ENCODE measurements around the gene NKAPL. TPM values are rescaled to one million over a fixed set of nuclear protein-coding genes. Genes with fewer than 3 reads are reported as not detected.

Gene NKAPL
- total and polyA plus RNA-seq, 7 donors: 5.0 to 27.3 (median 8.1) TPM

- Histone ChIP-seq H3K4me3 (peak overlapping the region; percentile 53), H3K27ac (no peak overlapping the region), H3K27me3 (ENCODE audit: insufficient read depth in 3 of 3, low read length in 2 of 3) (peaks cover 3 to 72% (median 21%) of the 10 kb centered on the region in 3 donors), H3K4me1 (peaks cover 13% of the 10 kb centered on the region), H3K36me3 (ENCODE audit: insufficient read depth in 1 of 2, low read depth in 1 of 2) (no peaks in the 10 kb centered on the region), H3K9me3 (no peaks in the 10 kb centered on the region)
- ATAC-seq: no peak
- intact Hi-C loops (cut with DNase I): no loop called here
- 16 to 21% (median 20%) methylated on average over 2 of the region's 2 CpGs for WGBS, 3 donors
- TF ChIP-seq CTCF (IDR thresholded peaks at IDR 0.05): no peak
- no peak for DNase-seq
Observed at GRCh38 chr6:28213213-28213523, 45.9 kb upstream of the NKAPL start.

GRCh38 chr6:28215425-28215824 is 43.7 kb upstream of the NKAPL start:
- Histone ChIP-seq H3K27ac (no peak overlapping the region), H3K9me3 (no peaks in the 10 kb centered on the region), H3K4me3 (no peak overlapping the region), H3K4me1 (peaks cover 19% of the 10 kb centered on the region), H3K36me3 (ENCODE audit: insufficient read depth in 1 of 2, low read depth in 1 of 2) (no peaks in the 10 kb centered on the region), H3K27me3 (ENCODE audit: insufficient read depth in 3 of 3, low read length in 2 of 3) (peaks cover 3 to 50% (median 14%) of the 10 kb centered on the region in 3 donors)
- ATAC-seq: no peak
- intact Hi-C loops (cut with DNase I): loop anchor here in 1 of 2 donors (5.0 kb wide), 1 partner anchor 37 kb away; the partner anchor contains the start of gene ZKSCAN4
- TF ChIP-seq CTCF (IDR thresholded peaks at IDR 0.05): no peak
- no peak for DNase-seq
- WGBS, 3 donors: 30 to 45% (median 32%) methylated on average over 8 of the region's 8 CpGs

- Histone ChIP-seq H3K27ac (peak overlapping the region; percentile 90), H3K4me1 (peaks cover 19% of the 10 kb centered on the region), H3K9me3 (no peaks in the 10 kb centered on the region), H3K27me3 (ENCODE audit: insufficient read depth in 3 of 3, low read length in 2 of 3) (peaks cover 0 to 29% (median 5%) of the 10 kb centered on the region in 3 donors), H3K36me3 (ENCODE audit: insufficient read depth in 1 of 2, low read depth in 1 of 2) (no peaks in the 10 kb centered on the region), H3K4me3 (peak overlapping the region; percentile 83)
- intact Hi-C loops (cut with DNase I): loop anchor here in 1 of 2 donors (5.0 kb wide), 1 partner anchor 34 kb away; the partner anchor contains the start of gene ZKSCAN4
- DNase-seq (no peak), ATAC-seq (no peak)
- TF ChIP-seq CTCF (IDR thresholded peaks at IDR 0.05): no peak
- 85 to 95% (median 92%) methylated on average over 12 of the region's 12 CpGs for WGBS, 3 donors
Observed at GRCh38 chr6:28217890-28218289, 41.2 kb upstream of the NKAPL start.

GRCh38 chr6:28218312-28219248 is 40.5 kb upstream of the NKAPL start:
- Histone ChIP-seq H3K4me3 (peak overlapping the region; percentile 83), H3K9me3 (no peaks in the 10 kb centered on the region), H3K27ac (peak overlapping the region; percentile 90), H3K27me3 (ENCODE audit: insufficient read depth in 3 of 3, low read length in 2 of 3) (peaks cover 0 to 29% (median 6%) of the 10 kb centered on the region in 3 donors), H3K36me3 (ENCODE audit: insufficient read depth in 1 of 2, low read depth in 1 of 2) (no peaks in the 10 kb centered on the region), H3K4me1 (peaks cover 19% of the 10 kb centered on the region)
- WGBS, 3 donors: 9 to 11% (median 11%) methylated on average over 50 to 56 of the region's 56 CpGs
- intact Hi-C loops (cut with DNase I): loop anchor here in 1 of 2 donors (5.0 kb wide), 1 partner anchor 34 kb away; the partner anchor contains the start of gene ZKSCAN4
- TF ChIP-seq CTCF (IDR thresholded peaks at IDR 0.05): no peak
- ATAC-seq (peak; percentile 94 to 98 (median 95)), DNase-seq (peak; percentile 86 to 87)

Data from psoas muscle (tissue), 8 donors.